Omental fat pad (tissue), 4 donors: ENCODE measurements around the gene TMEM72. TPM values are rescaled to one million over a fixed set of nuclear protein-coding genes. Genes with fewer than 3 reads are reported as not detected.

ENCODE experiments used
- ATAC-seq: fragments of 150-250 bp; one replicate; pipeline ENCODE4 v1.9.1; 2016; ENCODE audit warnings: mild to moderate bottlenecking, moderate library complexity; ENCODE audit not compliant: low FRiP score
- DNase-seq: peaks from one replicate; pipeline ENCODE4 v3.0.0-alpha.2; 2019; ENCODE audit warnings: low spot score
- total RNA-seq, 4 donors: library from RNA; depleted of rRNA; stranded (reverse); fragments of >200 nt; gene quantifications; one replicate each; pipeline ENCODE4 v1.1.0, GENCODE V29; 2016
- TF ChIP-seq, protein P1 (sequence below), 3 donors: fragments of 450-650 bp; IDR thresholded peaks; one replicate each; pipeline ENCODE4 v1.5.1; 2016 to 2017; ENCODE audit warnings: antibody characterized with exemption in 3 of 3, mild to moderate bottlenecking in 3 of 3, moderate library complexity in 2 of 3

The TMEM72 gene
- total RNA-seq, 4 donors from 2014 or later = not detected

DNA sequence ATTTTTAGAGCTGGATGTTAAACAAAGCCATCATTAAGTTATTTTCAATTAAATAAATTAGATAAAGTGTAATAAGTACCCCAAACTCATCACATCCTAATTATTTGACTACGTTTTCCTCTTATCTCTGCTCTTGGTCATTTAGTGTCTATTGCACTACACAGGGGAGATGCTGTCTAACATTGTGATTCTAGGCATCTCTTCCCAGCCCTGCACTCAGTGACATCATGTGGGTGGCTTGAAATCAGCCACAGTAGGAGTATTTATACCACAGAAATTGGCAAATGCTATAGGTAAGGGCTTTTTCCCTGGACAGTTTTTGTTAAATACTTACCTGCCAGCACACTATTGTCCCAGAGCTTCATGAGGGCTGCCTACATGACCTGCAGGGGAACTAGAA is 21.3 kb upstream of the TMEM72 start:
- ATAC-seq (no peak), DNase-seq (no peak)
- TF ChIP-seq, protein P1, sequence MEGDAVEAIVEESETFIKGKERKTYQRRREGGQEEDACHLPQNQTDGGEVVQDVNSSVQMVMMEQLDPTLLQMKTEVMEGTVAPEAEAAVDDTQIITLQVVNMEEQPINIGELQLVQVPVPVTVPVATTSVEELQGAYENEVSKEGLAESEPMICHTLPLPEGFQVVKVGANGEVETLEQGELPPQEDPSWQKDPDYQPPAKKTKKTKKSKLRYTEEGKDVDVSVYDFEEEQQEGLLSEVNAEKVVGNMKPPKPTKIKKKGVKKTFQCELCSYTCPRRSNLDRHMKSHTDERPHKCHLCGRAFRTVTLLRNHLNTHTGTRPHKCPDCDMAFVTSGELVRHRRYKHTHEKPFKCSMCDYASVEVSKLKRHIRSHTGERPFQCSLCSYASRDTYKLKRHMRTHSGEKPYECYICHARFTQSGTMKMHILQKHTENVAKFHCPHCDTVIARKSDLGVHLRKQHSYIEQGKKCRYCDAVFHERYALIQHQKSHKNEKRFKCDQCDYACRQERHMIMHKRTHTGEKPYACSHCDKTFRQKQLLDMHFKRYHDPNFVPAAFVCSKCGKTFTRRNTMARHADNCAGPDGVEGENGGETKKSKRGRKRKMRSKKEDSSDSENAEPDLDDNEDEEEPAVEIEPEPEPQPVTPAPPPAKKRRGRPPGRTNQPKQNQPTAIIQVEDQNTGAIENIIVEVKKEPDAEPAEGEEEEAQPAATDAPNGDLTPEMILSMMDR (IDR thresholded peaks at IDR 0.05) = no peak

DNA sequence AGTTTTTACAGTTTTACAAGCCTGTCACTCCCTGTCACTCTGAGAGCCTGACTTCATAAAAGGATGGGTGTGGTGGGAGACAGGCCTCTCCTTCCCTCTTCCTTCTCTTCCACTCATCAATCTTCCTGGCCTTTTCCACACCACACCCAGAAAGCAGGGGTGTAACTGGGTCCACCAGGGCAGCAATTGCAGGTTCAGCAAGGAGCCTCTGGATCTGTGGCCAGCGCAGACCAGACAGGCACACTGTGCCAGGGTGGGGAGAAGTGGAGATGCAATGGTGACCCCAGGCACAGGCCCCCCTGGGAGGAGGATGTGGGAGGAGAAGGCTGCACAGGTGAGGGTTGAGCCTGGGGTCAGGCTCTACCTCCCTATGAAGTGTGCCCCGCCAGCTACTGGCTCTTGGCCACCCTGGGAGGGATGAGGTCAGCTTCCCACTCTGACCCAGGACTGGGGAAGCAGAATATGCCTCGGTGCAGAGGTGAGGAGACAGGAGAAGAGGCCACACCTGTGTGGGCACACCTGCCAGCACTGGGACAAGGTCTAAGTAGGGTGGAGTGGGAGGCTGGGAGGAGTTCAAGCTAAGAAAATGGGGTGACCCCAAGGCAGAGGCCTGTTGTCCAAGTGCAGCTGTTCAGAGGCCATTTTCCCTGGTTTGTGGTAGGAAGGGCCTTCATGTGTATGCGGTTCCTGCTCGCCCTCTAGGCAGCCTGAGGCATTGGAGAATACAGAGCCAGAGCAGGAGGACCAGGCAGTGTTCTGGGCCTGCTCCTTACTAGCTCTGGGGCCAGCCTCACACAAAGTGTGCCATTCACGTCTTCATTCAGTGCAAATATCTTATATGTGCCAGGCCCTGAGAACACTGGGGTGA is 20.2 kb upstream of the TMEM72 start:
- TF ChIP-seq, protein P1 (IDR thresholded peaks at IDR 0.05) = no peak
- ATAC-seq (no peak), DNase-seq (no peak)

DNA sequence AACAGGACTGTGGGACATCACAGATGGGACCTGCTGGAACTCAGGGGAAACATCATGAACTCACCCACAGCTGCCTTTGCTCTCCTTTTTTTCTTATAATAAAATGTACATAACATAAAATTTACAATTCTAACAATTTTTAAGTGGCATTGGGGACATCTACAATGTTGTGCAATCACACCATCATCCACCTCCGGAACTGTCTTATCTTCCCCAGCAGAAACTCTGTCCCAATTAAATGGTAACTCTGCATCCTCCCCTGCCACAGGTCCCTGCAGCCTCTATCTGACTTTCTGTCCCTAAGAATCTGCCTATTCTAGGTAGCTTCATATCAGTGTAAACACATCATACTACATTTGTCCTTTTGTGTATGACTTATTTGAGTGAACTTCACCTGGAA is 19.4 kb upstream of the TMEM72 start:
- ATAC-seq = no peak
- TF ChIP-seq, protein P1 (IDR thresholded peaks at IDR 0.05) = no peak
- DNase-seq = no peak

DNA sequence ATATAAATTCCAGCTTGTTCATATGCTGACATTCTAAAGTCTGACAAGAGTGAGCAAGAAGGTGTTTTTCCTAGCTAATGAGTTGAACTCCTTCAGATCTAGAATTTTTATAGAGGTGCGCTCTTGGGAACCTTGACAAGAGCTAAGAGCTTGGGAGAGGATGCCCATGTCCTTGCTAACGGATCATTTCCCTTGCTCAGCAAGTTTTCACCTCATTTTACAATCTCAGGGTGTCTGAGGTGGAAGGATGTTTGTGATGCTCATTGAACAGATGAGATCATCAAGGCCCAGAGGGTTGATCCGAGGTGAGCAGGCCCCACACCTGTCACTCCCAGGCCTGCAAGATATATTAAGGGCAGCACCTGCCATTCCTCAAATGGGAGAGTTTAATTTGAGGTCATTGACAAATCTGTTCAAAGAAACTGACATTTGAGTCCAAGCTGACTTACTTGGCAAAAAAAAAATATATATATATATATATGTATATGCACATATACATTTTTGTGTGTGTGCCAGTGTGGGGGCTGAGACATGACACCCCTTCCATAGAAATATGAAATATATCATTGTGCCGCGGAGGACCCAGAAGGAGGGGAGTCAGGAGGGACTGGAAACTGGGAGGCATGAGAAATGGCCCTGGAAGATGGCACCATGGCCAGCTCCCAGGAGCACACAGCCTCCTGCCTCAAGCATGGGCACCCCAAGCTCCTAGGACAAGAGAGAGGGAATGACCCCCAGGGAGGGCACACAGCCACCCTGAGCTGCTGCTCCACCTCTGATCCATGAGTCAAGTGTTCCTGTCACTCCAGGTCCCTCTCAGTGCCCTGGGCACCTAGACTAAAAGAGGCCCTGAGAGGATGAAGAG is 17.3 kb upstream of the TMEM72 start:
- no peak for ATAC-seq
- DNase-seq = no peak
- TF ChIP-seq, protein P1 (IDR thresholded peaks at IDR 0.05) = no peak

DNA sequence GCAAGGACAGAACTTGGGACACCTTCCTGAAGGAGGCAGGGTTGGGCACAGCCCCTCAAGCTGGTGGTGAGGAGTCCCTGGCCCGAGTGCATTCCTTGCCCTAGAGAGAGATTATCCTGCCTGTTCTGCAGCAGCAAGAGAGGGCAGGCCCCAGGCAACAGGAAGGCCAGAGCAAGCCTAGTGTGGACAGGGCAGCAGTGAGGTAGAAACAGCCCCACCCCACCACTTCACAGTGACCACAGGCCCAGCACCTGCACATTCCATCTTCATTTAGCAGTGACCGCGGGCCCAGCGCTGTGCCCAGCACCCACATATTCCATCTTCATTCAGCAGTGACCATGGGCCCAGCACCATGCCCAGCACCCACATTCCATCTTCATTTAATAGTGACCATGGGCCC is 16.4 kb upstream of the TMEM72 start:
- TF ChIP-seq, protein P1 (IDR thresholded peaks at IDR 0.05) = no peak
- DNase-seq = no peak
- ATAC-seq = no peak

DNA sequence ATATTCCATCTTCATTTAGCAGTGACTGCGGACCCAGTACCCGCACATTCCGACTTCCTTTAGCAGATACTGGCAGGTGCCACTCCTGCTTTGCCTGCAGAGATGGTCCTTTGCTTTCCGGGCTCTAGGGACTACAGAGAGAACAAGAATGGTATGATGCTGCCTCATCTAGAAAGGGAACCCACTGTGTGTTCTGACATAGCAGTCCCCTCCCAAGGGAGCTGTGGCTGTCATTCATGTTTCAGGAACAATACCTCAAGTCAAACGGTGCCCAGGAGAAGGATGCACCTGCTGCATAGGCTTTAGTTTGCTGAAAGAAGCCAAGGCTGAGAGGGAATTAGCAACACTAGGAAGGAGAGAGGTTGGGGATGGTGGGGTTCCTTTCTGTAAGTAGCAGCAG is 15.9 kb upstream of the TMEM72 start:
- TF ChIP-seq, protein P1 (IDR thresholded peaks at IDR 0.05) = no peak
- ATAC-seq (no peak), DNase-seq (no peak)
